K562 (cell line): Measurements from ENCODE around the gene MCC. TPM values are rescaled to one million over a fixed set of nuclear protein-coding genes. Genes with fewer than 3 reads are reported as not detected.

Source experiments
- PKNOX1 ChIP-seq: fragments of 450-650 bp; IDR thresholded peaks from 2 replicates; pipeline ENCODE4 v1.6.1; 2016
- POLR2AphosphoS2 ChIP-seq: IDR thresholded peaks from 2 replicates; pipeline ENCODE4 v1.6.1; 2012; ENCODE audit warnings: low read length, improper control_type of control experiment
- RAD21 ChIP-seq, 2 experiments: fragments of 250-450 bp in 1 of 2; fragments of 450-650 bp in 1 of 2; sonication (Bioruptor Pico) in 1 of 2; formaldehyde crosslinking in 1 of 2; IDR thresholded peaks in 1 of 2; conservative IDR thresholded peaks in 1 of 2; 2 replicates each; pipeline versions ENCODE4 v1.4.0 to v1.8.0; 2020 to 2022; ENCODE audit warnings: mild to moderate bottlenecking in 2 of 2, moderate library complexity in 1 of 2
- RB1 ChIP-seq: fragments of 450-650 bp; IDR thresholded peaks from 2 replicates; pipeline ENCODE4 v1.6.1; 2017; ENCODE audit warnings: low read depth, mild to moderate bottlenecking
- SMC3 ChIP-seq: conservative IDR thresholded peaks from 2 replicates; pipeline ENCODE4 v1.6.1; 2011; ENCODE audit warnings: low read depth, low read length, improper control_type of control experiment; ENCODE audit not compliant: insufficient read depth
- polyA plus RNA-seq, 8 experiments: library from polyadenylated mRNA; depleted of rRNA in 4 of 8; stranded (reverse) in 5 of 8; unstranded in 3 of 8; fragments of >200 nt; fragmentation: Nextera tagmentation in 2 of 8; fragmentation: Illumina TruSeq in 1 of 8; extraction: Ambion mirVana in 2 of 8; extraction: Trizol in 1 of 8; gene quantifications; 2 replicates each; pipeline versions ENCODE4 v1.2.1 to v1.2.3, GENCODE V29; 2011 to 2014; ENCODE audit warnings: inconsistent platforms in 1 of 8, missing spikeins in 1 of 8
- total RNA-seq, 7 experiments: library from RNA; depleted of rRNA in 6 of 7; stranded (reverse); fragments of >200 nt in 6 of 7; fragmentation: Illumina TruSeq in 2 of 7; extraction: Trizol in 2 of 7; gene quantifications; 2 replicates each; pipeline versions ENCODE4 v1.2.1 to v1.2.3, GENCODE V29; 2011 to 2021; ENCODE audit warnings: low replicate concordance in 1 of 7
- TF ChIP-seq, protein P1 (sequence below), 2 experiments: IDR thresholded peaks in 1 of 2; conservative IDR thresholded peaks in 1 of 2; 2 replicates each; pipeline ENCODE4 v1.6.1; 2016; ENCODE audit warnings: low read depth in 2 of 2, mild to moderate bottlenecking in 1 of 2, missing compliant biosample characterization in 1 of 2, missing genetic modification characterization in 1 of 2, moderate library complexity in 1 of 2

Gene MCC
- total and polyA plus RNA-seq, 9 of the 15 experiments (the other 6 are each of a cell fraction or from before 2014, with no cell fraction given), result 0.04 to 0.24 (median 0.06) TPM; not detected in 1

- TF ChIP-seq PKNOX1 (peak; percentile 35; the same call in 1 of the 2 replicates), RAD21 (CRISPR knock-in tag; conservative IDR thresholded peaks at IDR 0.05 in 1 of 2, IDR thresholded peaks at IDR 0.05 in 1 of 2) (peak; percentile 43 to 76), RB1 (0 out of 2 replicates have a peak, but pooled peaks have one; percentile 14), POLR2AphosphoS2 (no peak), SMC3 (peak; percentile 61; the same call in 1 of the 2 replicates)
- TF ChIP-seq, protein P1, sequence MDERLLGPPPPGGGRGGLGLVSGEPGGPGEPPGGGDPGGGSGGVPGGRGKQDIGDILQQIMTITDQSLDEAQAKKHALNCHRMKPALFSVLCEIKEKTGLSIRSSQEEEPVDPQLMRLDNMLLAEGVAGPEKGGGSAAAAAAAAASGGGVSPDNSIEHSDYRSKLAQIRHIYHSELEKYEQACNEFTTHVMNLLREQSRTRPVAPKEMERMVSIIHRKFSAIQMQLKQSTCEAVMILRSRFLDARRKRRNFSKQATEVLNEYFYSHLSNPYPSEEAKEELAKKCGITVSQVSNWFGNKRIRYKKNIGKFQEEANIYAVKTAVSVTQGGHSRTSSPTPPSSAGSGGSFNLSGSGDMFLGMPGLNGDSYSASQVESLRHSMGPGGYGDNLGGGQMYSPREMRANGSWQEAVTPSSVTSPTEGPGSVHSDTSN (CRISPR knock-in tag; IDR thresholded peaks at IDR 0.05; ENCODE audit: low read depth), result no peak
- TF ChIP-seq, protein P1 (tag; conservative IDR thresholded peaks at IDR 0.05; ENCODE audit: low read depth), result no peak
Observed at GRCh38 chr5:113378959-113379541, 109.2 kb downstream of the MCC start (continued).
